T-helper 1 cell (primary cell): Measurements from ENCODE around the gene RAB31.
A peak's percentile ranks its signal among the peaks of the same experiment; 100 is the strongest.
"Not testable (repeated sequence)": the region's sequence is repeated elsewhere in the genome, so short reads cannot be mapped to it uniquely, and the experiment has no call there.

Experiments
- DNase-seq, 5 donors: peaks; one replicate each; pipeline ENCODE4 v3.0.0-alpha.2; 2012 to 2020

Gene RAB31

GRCh38 chr18:9845256-9845655, 137.2 kb downstream of the RAB31 start:
- DNase-seq: no peak

DNA sequence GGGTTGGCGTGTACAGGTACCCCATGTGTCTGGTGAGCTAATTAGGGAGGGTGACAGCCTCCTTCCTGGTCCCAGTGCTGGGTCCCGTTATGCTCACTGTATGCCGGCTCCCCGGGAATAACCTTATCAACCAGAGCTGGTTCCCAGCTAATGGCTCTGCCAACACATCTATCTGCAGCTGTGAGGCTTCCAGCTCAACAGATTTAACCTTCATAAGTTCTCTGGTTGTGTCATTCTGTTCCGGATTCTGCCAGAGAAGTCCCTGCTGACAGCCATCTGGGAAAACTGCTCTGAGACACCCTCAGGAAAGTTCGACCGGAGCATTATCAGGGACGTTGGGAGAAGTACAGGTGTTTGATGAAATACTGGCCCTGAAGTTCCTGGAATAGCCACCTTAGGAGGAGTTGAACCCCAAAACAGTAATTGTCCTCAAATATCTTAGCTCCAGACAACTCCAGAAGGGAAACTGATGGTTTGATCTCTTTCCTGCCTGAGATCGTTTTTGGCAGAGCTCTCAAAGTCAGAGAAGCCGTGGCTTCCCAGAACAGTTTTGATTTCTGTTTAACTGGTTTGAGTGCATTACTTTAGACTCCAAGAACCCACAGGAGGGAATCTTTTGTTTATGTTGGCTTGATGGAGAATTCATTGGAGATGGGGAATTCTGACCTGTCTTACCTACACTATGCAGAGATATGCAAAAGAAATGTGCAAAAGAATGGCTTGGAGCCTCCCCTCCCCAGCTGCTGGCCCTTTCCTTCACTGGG, 138.2 kb downstream of the RAB31 start:
- DNase-seq: no peak

DNA sequence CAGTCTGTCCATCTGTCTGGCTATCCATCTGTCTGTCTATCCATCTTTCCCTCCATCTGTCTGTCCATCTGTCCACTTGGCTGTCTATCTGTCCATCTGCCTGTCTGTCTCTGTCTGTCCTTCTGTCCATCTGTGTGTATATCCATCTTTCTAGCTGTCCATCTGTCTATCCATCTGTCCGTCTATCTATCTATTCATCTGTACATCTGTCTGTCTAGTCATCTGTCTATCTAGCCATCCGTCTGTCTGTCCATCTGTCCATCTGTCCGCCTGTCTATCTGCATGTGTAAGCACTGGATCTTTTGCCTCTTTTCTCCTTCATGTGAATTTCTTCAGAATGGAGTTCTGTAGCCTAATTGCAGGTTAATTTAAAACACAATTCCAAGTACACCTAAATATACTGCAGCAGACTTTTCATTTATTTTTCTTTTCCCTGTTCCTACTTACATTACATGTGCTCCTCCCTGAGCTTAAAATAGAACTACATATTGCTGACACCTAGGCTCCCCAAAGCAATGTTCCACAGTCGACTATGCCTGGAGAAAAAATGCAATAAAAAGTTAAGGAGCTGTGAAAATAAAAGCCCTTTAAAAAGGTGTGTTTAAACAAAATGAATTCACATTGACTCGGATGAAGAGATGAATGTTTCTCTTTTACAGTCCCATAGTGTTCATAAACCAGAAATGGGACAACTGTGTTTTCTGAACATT, 140.2 kb downstream of the RAB31 start:
- DNase-seq: no peak

GRCh38 chr18:9849407-9850283, 141.5 kb downstream of the RAB31 start:
- DNase-seq: no peak

DNA sequence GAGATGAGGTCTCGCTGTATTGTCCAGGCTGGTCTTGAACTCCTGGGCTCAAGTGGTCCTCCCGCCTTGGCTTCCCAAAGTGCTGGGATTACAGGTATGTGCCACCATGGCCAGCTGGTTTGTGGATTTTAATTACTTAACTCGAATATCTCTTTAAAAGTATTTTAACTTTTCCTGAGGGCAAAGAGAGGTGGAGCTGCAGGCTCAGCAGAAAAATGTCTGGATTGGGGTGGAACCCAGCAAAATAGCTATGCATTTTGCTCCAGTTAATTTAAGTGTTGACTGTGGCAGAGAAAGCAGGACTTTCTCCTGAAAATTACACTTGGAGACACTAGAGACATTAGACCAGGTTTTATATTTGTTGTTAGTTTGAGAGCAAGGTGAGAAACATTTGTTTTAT, 142.2 kb downstream of the RAB31 start:
- no peak for DNase-seq

DNA sequence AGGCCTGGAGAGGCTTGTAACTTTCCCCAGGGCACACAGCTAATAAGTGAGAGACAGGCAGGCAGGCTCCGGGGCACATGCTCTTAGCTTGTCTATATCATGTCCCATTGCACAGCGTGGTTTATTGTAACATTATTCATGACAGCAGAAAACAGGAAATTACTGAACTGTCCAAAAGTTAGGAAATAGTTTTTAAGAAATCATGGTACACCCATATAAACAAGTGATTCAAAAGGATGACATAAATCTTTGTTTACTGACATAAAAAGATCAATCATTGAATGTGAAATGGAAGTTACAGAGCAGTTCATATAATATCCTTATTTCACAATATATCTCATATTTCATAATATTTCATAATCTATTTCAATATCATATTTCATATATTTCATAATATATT, 143.4 kb downstream of the RAB31 start:
- DNase-seq: no peak

DNA sequence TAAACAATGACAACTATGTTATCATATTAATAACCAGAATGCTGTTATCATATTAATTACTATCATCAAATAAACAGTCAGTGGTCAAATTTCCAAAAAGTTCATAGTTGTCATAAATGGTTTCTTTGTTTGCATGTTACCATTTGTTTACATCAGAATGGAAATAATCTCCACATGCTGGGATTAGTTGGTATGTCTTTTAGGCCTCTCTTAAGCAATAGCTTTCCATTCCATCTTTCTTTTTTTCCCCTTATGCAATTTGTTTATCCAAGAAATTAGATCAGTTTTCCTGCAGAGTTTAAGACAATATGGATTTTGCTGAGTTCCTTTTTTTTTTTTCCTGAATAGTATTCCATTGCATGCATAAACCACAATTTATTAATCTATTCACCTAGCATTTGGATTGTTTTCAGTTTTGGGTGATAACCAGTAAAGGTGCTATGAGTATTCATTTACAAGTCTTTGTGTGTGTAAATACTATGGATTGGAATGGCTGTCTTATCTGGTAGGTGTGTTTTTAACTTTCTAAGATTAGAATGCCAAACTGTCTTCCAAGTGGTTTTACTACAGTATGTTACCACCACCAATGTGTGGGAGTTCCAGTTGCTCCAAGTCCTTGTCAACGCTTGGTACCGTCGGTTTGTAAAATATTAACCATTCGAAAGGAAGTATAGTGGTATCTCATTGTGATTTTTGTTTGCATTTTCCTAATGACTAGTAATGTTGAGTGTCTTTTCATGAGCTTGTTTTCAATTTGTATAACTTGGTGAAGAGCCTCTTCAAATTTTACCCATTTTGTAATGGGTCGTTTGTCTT, 144.4 kb downstream of the RAB31 start:
- no peak for DNase-seq

- no peak for DNase-seq
Measured at GRCh38 chr18:9854801-9855676, 146.9 kb downstream of the RAB31 start.

GRCh38 chr18:9855681-9856080, 147.6 kb downstream of the RAB31 start:
- no peak for DNase-seq

- no peak for DNase-seq
Measured at GRCh38 chr18:9856092-9856491, 148.0 kb downstream of the RAB31 start.

GRCh38 chr18:9857479-9857998, 149.4 kb downstream of the RAB31 start:
- DNase-seq: not testable (repeated sequence)

GRCh38 chr18:9858642-9859041, 150.5 kb downstream of the RAB31 start:
- no peak for DNase-seq

- no peak for DNase-seq
Measured at GRCh38 chr18:9859232-9859631, 151.1 kb downstream of the RAB31 start.

DNA sequence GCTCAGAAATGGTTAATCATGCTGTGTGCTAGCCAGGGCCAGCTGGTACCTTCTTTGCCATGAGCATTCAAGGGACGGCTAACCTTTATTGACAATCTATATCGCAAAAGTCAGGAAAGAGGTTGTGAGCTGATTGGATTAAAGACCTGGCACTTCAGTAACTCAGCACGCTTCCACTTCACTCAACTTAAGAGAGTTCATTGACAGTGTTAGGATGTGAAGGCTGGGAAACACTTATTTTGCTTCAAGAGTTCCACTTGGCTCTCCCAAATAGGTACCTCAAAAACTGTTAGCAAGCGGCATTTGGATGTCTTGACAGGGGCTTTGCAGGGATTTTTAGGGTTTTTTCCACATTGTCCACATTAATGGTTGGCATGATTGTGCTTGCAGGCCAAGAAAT, 152.6 kb downstream of the RAB31 start:
- DNase-seq: no peak

DNA sequence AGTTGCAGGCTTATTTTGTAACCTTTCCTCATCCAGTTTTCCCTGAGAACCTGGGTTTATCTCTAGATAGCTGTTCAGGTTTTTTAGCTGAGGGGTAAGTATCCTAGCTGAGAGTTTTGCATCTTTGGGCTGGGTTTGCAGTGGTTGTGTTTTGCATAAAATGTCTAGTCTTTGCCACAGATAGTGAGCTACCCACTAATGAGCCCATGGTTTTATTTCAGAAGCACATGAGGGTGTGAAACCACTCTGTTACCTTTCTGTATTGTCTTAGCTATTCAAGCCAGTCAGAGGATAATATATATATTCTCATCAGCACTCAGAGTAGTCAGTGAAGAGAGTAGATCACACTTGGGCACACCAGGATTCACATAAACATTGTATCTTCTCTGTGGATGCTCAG, 153.1 kb downstream of the RAB31 start:
- peak in 1 of 5 donors; percentile 9 for DNase-seq

- DNase-seq: peak in 1 of 5 donors; percentile 73
Measured at GRCh38 chr18:9861933-9862332, 153.8 kb downstream of the RAB31 start.

- no peak for DNase-seq
Measured at GRCh38 chr18:9862686-9863085, 154.6 kb downstream of the RAB31 start.

DNA sequence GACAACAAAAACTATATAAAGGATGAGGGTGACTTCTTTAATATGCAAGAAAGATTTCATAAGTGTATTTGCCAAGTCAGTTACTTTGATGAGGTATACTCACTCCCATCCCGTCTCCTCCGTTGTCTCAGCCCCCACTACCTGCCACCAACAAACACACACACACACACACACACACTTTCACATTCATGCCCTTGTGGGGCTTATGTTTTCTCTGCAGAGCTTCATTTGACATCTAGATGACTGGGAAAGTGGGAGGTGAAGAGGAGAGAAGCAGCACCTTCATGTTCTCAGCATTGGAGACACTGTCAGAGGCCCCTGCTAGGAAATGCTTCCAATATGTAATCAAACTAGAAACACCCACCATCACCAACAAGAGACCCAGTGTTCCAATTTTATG, 155.2 kb downstream of the RAB31 start:
- DNase-seq: no peak

DNA sequence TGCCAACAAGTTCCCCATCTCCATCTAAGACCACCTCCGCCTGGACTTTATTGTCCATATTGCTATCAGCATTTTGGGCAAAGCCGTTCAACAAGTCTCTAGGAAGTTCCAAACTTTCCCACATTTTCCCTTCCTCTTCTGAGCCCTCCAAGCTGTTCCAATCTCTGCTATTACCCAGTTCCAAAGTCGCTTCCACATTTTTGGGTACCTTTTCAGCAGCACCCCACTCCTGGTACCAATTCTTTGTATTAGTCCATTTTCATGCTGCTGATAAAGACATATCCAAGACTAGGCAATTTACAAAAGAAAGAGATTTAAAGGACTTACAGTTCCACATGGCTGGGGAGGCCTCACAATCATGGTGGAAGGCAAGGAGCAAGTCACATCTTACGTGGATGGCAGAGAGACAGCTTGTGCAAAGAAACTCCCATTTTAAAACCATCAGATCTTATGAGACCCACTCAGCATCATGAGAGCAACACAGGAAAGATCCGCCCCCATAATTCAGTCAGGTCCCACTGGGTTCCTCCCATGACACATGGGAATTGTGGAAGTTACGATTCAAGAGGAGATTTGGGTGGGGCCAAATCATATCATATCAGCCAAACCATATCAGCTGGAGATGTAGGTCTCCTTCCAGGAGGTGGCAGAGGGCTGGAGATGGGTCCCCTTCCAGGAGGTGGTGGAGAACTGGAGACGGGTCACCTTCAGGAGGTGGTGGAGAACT, 157.8 kb downstream of the RAB31 start:
- no peak for DNase-seq

DNA sequence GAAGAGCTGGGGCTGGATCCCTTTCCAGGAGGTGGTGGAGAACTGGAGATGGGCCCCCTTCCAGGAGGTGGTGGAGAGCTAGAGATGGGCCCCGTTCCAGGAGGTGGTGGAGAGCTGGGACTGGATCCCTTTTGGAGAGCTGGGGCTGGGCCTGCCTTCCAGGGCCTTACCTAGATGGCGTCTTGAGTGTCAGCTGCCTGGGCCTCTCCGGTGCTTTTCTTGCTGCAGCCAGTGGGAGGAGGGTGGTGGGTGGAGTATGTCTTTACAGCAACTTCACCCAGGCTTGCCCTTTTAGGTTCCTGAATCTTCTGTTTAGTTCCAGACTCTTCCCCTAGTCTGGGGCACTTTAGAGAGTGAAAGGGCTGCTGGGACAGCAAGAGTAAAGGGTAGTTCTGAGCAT, 158.5 kb downstream of the RAB31 start:
- DNase-seq: no peak
